ENCODE data around the gene TTBK1. TPM values are rescaled to one million over a fixed set of nuclear protein-coding genes. Genes with fewer than 3 reads are reported as not detected.

Gene TTBK1
- polyA plus RNA-seq, 1 of the 3 experiments (the other 2 are of a cell fraction): 0.94 TPM

GRCh38 chr6:43228951-43229802 is 14.1 kb upstream of the TTBK1 start, which contains the start of gene DNPH1 (continued):
- TF ChIP-seq RXRA (IDR thresholded peaks at IDR 0.05; ENCODE audit: borderline replicate concordance, low read depth) (no peak), NRF1 (IDR thresholded peaks at IDR 0.05; ENCODE audit: low read depth, low read length) (no peak), ZBTB33 (IDR thresholded peaks at IDR 0.05; ENCODE audit: borderline replicate concordance, low read depth) (no peak), GATA2 (CRISPR knock-in tag; IDR thresholded peaks at IDR 0.05) (no peak), MAX (IDR thresholded peaks at IDR 0.05; ENCODE audit: low read depth) (peak; percentile 86; the same call in 1 of the 2 replicates), YY1 (IDR thresholded peaks at IDR 0.05; ENCODE audit: low read depth) (peak; percentile 83), TAF1 (IDR thresholded peaks at IDR 0.05; ENCODE audit: borderline replicate concordance, low read depth, low read length) (peak; percentile 61), TCF12 (IDR thresholded peaks at IDR 0.05) (no peak), EP300 (IDR thresholded peaks at IDR 0.05; ENCODE audit: borderline replicate concordance in 1 of 2, low read depth in 1 of 2, low read length in 1 of 2) (no peak; a peak in 1 of 4 replicates), SMC3 (IDR thresholded peaks at IDR 0.05; ENCODE audit: low read depth, low read length) (peak; percentile 57), JUND (IDR thresholded peaks at IDR 0.05) (no peak), MEF2A (IDR thresholded peaks at IDR 0.05; ENCODE audit: borderline replicate concordance, low read depth) (no peak), IRF3 (IDR thresholded peaks at IDR 0.05; ENCODE audit: low read depth, low read length) (no peak), GABPA (IDR thresholded peaks at IDR 0.05; ENCODE audit: low read depth) (no peak), PBX3 (IDR thresholded peaks at IDR 0.05) (no peak), RAD21 (IDR thresholded peaks at IDR 0.05; ENCODE audit: low read length) (peak; percentile 55), FOXJ3 (CRISPR knock-in tag; IDR thresholded peaks at IDR 0.05) (no peak), RFX5 (IDR thresholded peaks at IDR 0.05; ENCODE audit: low read length) (no peak), RCOR1 (IDR thresholded peaks at IDR 0.05; ENCODE audit: low read length) (0 out of 2 replicates have a peak, but pooled peaks have one; percentile 14), NFIC (IDR thresholded peaks at IDR 0.05; ENCODE audit: borderline replicate concordance) (no peak), FOSL2 (IDR thresholded peaks at IDR 0.05; ENCODE audit: borderline replicate concordance, low read depth) (no peak), SIN3A (IDR thresholded peaks at IDR 0.05; ENCODE audit: borderline replicate concordance, low read depth, low read length) (peak; percentile 20; the same call in 1 of the 2 replicates), EZH2phosphoT487 (IDR thresholded peaks at IDR 0.05; ENCODE audit: borderline replicate concordance, low read depth) (no peak), ELF1 (IDR thresholded peaks at IDR 0.05) (no peak)
